Loucy (cell line): Measurements from ENCODE around the gene BBLN.

Source experiments
- H2AFZ ChIP-seq: fragments of 200-600 bp; sonication (generic); 2 replicates; pipeline ENCODE4 v1.6.0; 2016; ENCODE audit warnings: antibody characterized with exemption, mild to moderate bottlenecking, low read length, moderate library complexity
- H3F3A ChIP-seq: fragments of 200-600 bp; 2 replicates; pipeline ENCODE4 v1.6.0; 2016; ENCODE audit warnings: antibody characterized with exemption, low read depth, mild to moderate bottlenecking
- H3K27me3 ChIP-seq: fragments of 200-600 bp; sonication (generic); 2 replicates; pipeline ENCODE4 v1.6.1; 2014; ENCODE audit warnings: low read length, mild to moderate bottlenecking; ENCODE audit not compliant: insufficient read depth, poor library complexity, severe bottlenecking
- H3K36me3 ChIP-seq: fragments of 200-600 bp; sonication (generic); 2 replicates; pipeline ENCODE4 v1.6.1; 2016; ENCODE audit warnings: low read length; ENCODE audit not compliant: insufficient read depth
- H3K4me1 ChIP-seq: fragments of 200-600 bp; sonication (generic); 2 replicates; pipeline ENCODE4 v1.5.1; 2014; ENCODE audit warnings: low read length, mild to moderate bottlenecking; ENCODE audit not compliant: insufficient read depth, poor library complexity, severe bottlenecking
- H3K4me2 ChIP-seq: fragments of 200-600 bp; sonication (generic); 2 replicates; pipeline ENCODE4 v1.6.0; 2014; ENCODE audit warnings: antibody characterized with exemption, low read length, low read depth, mild to moderate bottlenecking; ENCODE audit not compliant: poor library complexity, severe bottlenecking
- H3K4me3 ChIP-seq: fragments of 200-600 bp; sonication (generic); 2 replicates; pipeline ENCODE4 v1.5.1; 2014; ENCODE audit warnings: low read length, mild to moderate bottlenecking, mixed read lengths; ENCODE audit not compliant: poor library complexity, severe bottlenecking
- H3K79me2 ChIP-seq: fragments of 200-600 bp; sonication (generic); 2 replicates; pipeline ENCODE4 v1.6.1; 2014; ENCODE audit warnings: low read length; ENCODE audit not compliant: insufficient read depth
- H3K9ac ChIP-seq: fragments of 200-600 bp; sonication (generic); 2 replicates; pipeline ENCODE4 v1.6.0; 2014; ENCODE audit warnings: mild to moderate bottlenecking, low read depth, low read length, moderate library complexity; ENCODE audit not compliant: poor library complexity, severe bottlenecking
- H3K9me2 ChIP-seq: fragments of 200-600 bp; sonication (generic); replicated peaks from 2 replicates; pipeline ENCODE4 v1.6.1; 2016; ENCODE audit warnings: low read depth, low read length, mixed read lengths
- H3K9me3 ChIP-seq: fragments of 200-600 bp; sonication (generic); 2 replicates; pipeline ENCODE4 v1.6.1; 2014; ENCODE audit warnings: mild to moderate bottlenecking, antibody characterized with exemption, low read length, low read depth; ENCODE audit not compliant: insufficient read depth
- H4K20me1 ChIP-seq: fragments of 200-600 bp; sonication (generic); 2 replicates; pipeline ENCODE4 v1.6.0; 2014; ENCODE audit warnings: antibody characterized with exemption, low read length, mild to moderate bottlenecking; ENCODE audit not compliant: insufficient read depth, poor library complexity, severe bottlenecking
- CTCF ChIP-seq: fragments of 200-600 bp; sonication (generic); conservative IDR thresholded peaks from 2 replicates; pipeline ENCODE4 v1.5.1; 2014; ENCODE audit warnings: mild to moderate bottlenecking, antibody characterized with exemption, low read length
- EZH2phosphoT487 ChIP-seq: fragments of 200-600 bp; IDR thresholded peaks from 2 replicates; pipeline ENCODE4 v1.6.1; 2018; ENCODE audit warnings: antibody characterized with exemption, mild to moderate bottlenecking, moderate library complexity, borderline replicate concordance

BBLN gene

GRCh38 chr9:128163523-128164306 is 3.6 kb downstream of the BBLN start:
- no peak overlapping the region for H2AFZ ChIP-seq
- H3K4me3 ChIP-seq: no peak overlapping the region
- TF ChIP-seq CTCF (no peak), EZH2phosphoT487 (no peak)
- H3K9me2 ChIP-seq: no peaks in the 10 kb centered on the region
- H3K4me2 ChIP-seq: no peak overlapping the region
- H3K36me3 ChIP-seq: peaks cover 47% of the 10 kb centered on the region; the same call in 1 of the 2 replicates
- no peaks in the 10 kb centered on the region for H3K9me3 ChIP-seq
- peaks cover 9% of the 10 kb centered on the region for H4K20me1 ChIP-seq
- H3K27me3 ChIP-seq: no peaks in the 10 kb centered on the region
- H3F3A ChIP-seq: no peaks in the 10 kb centered on the region
- no peak overlapping the region for H3K9ac ChIP-seq
- peaks cover 30% of the 10 kb centered on the region for H3K79me2 ChIP-seq
- H3K4me1 ChIP-seq: peaks cover 21% of the 10 kb centered on the region

GRCh38 chr9:128164307-128164885 is 4.3 kb downstream of the BBLN start:
- H2AFZ ChIP-seq: no peak overlapping the region
- peaks cover 52% of the 10 kb centered on the region; the same call in 1 of the 2 replicates for H3K36me3 ChIP-seq
- peaks cover 9% of the 10 kb centered on the region for H4K20me1 ChIP-seq
- no peak overlapping the region for H3K9ac ChIP-seq
- no peak for TF ChIP-seq EZH2phosphoT487
- H3K4me3 ChIP-seq: no peak overlapping the region
- peaks cover 18% of the 10 kb centered on the region for H3K4me1 ChIP-seq
- H3K9me3 ChIP-seq: no peaks in the 10 kb centered on the region
- no peaks in the 10 kb centered on the region for H3K9me2 ChIP-seq
- no peak overlapping the region for H3K4me2 ChIP-seq
- no peaks in the 10 kb centered on the region for H3F3A ChIP-seq
- no peaks in the 10 kb centered on the region for H3K27me3 ChIP-seq
- H3K79me2 ChIP-seq: peaks cover 30% of the 10 kb centered on the region

- H3K4me3 ChIP-seq: no peak overlapping the region
- H3F3A ChIP-seq: no peaks in the 10 kb centered on the region
- H3K9ac ChIP-seq: no peak overlapping the region
- peaks cover 20% of the 10 kb centered on the region for H3K79me2 ChIP-seq
- H3K9me2 ChIP-seq: no peaks in the 10 kb centered on the region
- TF ChIP-seq EZH2phosphoT487: no peak
- TF ChIP-seq CTCF: no peak
- peaks cover 2% of the 10 kb centered on the region for H4K20me1 ChIP-seq
- H3K4me2 ChIP-seq: no peak overlapping the region
- peaks cover 10% of the 10 kb centered on the region for H3K4me1 ChIP-seq
- no peak overlapping the region for H2AFZ ChIP-seq
- no peaks in the 10 kb centered on the region for H3K27me3 ChIP-seq
- H3K36me3 ChIP-seq: peaks cover 61% of the 10 kb centered on the region; the same call in 1 of the 2 replicates
- no peaks in the 10 kb centered on the region for H3K9me3 ChIP-seq
These were observed 6.1 kb downstream of the BBLN start for GRCh38 chr9:128166169-128166568.
